Stomach (tissue), 4 donors: ENCODE results near the gene POLR3E.

Experiments used
- POLR2A ChIP-seq, 4 donors: fragments of 450-650 bp; IDR thresholded peaks; one replicate each; pipeline ENCODE4 v1.6.1; 2016; ENCODE audit warnings: antibody characterized with exemption in 4 of 4, control low read depth in 2 of 4, mild to moderate bottlenecking in 1 of 4, moderate library complexity in 1 of 4
- POLR2AphosphoS5 ChIP-seq, 3 donors: sonication (generic); formaldehyde crosslinking; IDR thresholded peaks; one replicate each; pipeline ENCODE4 v1.6.1; 2016; ENCODE audit warnings: antibody characterized with exemption in 3 of 3
- TF ChIP-seq, protein P1 (sequence below), 7 experiments: fragments of 450-650 bp in 4 of 7; fragments of 200-600 bp in 3 of 7; sonication (generic) in 3 of 7; IDR thresholded peaks; one replicate each; pipeline ENCODE4 v1.5.1; 2016 to 2019; ENCODE audit warnings: antibody characterized with exemption in 7 of 7, control low read depth in 2 of 7, mild to moderate bottlenecking in 1 of 7

DNA sequence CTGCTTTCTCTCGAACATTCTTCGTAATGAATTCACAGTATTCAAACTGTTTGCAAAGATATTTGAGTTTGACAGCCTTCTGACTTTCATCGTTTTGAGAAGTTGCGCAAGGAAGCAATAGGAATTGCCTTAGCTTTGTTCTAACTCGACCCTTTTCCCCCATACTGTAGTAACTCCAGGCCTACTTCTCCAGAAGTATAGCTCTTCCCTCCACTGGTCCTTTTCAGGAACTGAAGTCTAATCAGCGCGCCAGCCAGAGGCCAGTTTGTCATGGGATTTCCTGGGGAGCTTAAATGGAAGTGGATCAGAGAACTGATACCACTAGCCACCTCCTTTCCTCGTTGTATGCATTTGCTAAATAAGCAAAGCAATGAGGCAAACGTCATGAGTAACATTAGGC lies 49.3 kb downstream of the POLR3E start:
- TF ChIP-seq, protein P1, sequence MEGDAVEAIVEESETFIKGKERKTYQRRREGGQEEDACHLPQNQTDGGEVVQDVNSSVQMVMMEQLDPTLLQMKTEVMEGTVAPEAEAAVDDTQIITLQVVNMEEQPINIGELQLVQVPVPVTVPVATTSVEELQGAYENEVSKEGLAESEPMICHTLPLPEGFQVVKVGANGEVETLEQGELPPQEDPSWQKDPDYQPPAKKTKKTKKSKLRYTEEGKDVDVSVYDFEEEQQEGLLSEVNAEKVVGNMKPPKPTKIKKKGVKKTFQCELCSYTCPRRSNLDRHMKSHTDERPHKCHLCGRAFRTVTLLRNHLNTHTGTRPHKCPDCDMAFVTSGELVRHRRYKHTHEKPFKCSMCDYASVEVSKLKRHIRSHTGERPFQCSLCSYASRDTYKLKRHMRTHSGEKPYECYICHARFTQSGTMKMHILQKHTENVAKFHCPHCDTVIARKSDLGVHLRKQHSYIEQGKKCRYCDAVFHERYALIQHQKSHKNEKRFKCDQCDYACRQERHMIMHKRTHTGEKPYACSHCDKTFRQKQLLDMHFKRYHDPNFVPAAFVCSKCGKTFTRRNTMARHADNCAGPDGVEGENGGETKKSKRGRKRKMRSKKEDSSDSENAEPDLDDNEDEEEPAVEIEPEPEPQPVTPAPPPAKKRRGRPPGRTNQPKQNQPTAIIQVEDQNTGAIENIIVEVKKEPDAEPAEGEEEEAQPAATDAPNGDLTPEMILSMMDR (IDR thresholded peaks at IDR 0.05), result no peak
- TF ChIP-seq POLR2AphosphoS5 (IDR thresholded peaks at IDR 0.05), result no peak
- TF ChIP-seq POLR2A (IDR thresholded peaks at IDR 0.05), result no peak
